ENCODE results near the gene VCX3B. TPM values are rescaled to one million over a fixed set of nuclear protein-coding genes. Genes with fewer than 3 reads are reported as not detected.
"Not testable (repeated sequence)": the region's sequence is repeated elsewhere in the genome, so short reads cannot be mapped to it uniquely, and the experiment has no call there.

The VCX3B gene
- total RNA-seq, 4 donors from 2014 or later = 0.94 to 2.0 TPM; not detected in 2

DNA sequence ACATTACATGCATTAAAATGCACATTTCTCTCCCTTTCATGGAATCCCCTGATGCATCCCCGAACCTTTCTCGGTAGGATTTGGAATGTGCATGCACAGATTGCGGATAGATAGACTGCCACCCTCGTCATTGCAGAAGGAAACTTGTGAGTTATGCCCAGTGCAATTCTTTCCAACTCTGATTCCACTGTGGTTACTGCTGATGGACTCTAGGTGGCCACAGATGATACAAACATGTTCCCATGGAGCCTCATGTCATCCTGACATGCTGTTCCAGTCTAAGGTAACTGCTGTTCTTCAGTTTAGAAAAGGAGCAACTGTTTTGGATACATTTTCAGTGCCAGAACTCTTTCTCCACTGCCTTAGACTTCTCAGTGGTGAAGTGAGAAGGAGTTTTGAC lies 9.1 kb upstream of the VCX3B start:
- no peak for DNase-seq
- intact Hi-C loops (cut with DNase I) = no loop called here
- no peak for TF ChIP-seq POLR2A (IDR thresholded peaks at IDR 0.05)
- TF ChIP-seq CTCF (IDR thresholded peaks at IDR 0.05) = no peak

GRCh38 chrX:8462488-8462887 lies 2.1 kb upstream of the VCX3B start:
- intact Hi-C loops (cut with DNase I) = no loop called here
- no peaks in the 10 kb centered on the region for H3K27me3 ChIP-seq
- no peak overlapping the region for H3K27ac ChIP-seq
- H3K4me1 ChIP-seq = no peaks in the 10 kb centered on the region
- TF ChIP-seq POLR2A (IDR thresholded peaks at IDR 0.05) (no peak), CTCF (IDR thresholded peaks at IDR 0.05) (no peak)
- no peak overlapping the region for H3K4me3 ChIP-seq (replicated peaks in 1 of 3)
- no peak for DNase-seq
- no peaks in the 10 kb centered on the region for H3K9me3 ChIP-seq
- H3K36me3 ChIP-seq = no peaks in the 10 kb centered on the region

More for the DNA sequence above, 9.1 kb upstream of the VCX3B start:
- WGBS, 2 donors = 87 to 93% methylated on average over 4 of the region's 4 CpGs
- H3K4me3 ChIP-seq (replicated peaks in 1 of 3) = no peak overlapping the region
- no peaks in the 10 kb centered on the region for H3K4me1 ChIP-seq
- H3K27ac ChIP-seq = no peak overlapping the region
- no peaks in the 10 kb centered on the region for H3K9me3 ChIP-seq
- H3K36me3 ChIP-seq = no peaks in the 10 kb centered on the region
- no peaks in the 10 kb centered on the region for H3K27me3 ChIP-seq

DNA sequence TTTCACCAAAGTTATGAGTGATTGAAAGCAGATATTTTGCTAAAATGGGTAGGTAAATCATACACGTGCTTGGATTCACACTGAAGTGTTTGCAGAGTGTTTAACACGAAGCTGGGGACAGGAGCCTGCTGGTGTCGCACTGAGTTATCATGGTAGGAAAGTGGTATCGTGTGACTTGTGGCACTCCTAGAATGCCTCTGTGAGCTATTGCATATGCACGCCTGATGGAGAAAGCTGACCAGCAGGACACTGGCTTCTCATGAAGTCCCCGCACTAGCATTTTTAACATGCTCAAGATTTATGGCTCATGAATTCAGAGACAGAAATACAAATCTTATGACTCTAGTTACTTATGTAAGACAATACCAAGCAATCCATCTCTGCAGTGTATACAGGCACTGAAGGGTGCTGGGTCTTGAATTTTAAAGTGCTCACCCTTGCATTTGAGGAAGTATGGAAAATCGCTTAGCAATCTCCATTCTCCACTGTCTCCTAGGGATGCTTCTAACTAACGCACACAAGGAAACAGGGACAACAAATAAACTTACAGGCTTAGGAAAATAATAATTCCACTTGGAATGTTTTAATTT lies 19.8 kb downstream of the VCX3B start:
- intact Hi-C loops (cut with DNase I) = no loop called here
- TF ChIP-seq POLR2A (IDR thresholded peaks at IDR 0.05) (no peak), CTCF (IDR thresholded peaks at IDR 0.05) (no peak)
- H3K4me1 ChIP-seq = no peaks in the 10 kb centered on the region
- 73 to 76% methylated on average over 8 of the region's 8 CpGs for WGBS, 2 donors
- no peaks in the 10 kb centered on the region for H3K27me3 ChIP-seq
- H3K27ac ChIP-seq = no peak overlapping the region
- no peak for DNase-seq
- H3K4me3 ChIP-seq (replicated peaks in 1 of 3) = no peak overlapping the region
- H3K9me3 ChIP-seq = no peaks in the 10 kb centered on the region
- no peaks in the 10 kb centered on the region for H3K36me3 ChIP-seq

DNA sequence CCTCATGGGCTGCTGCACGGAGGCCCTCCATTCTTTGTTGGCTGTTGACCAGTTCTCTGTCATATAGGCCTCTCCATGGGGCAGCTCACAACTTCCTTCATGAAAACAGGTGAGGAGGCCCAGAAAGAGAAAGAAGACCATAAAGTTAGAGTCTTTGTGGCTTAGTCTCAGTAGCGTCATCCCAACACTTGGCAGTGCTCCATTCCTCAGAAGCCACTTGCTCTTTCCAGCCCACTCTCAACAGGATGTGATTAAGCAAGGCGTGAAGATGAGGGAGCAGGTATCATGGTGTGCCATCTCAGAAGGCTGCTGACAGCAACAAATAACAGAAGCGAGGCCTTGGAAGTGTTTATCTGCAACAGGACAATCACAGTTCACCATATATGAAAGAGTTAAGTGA lies 30.4 kb downstream of the VCX3B start:
- 84 to 90% methylated on average over 4 of the region's 4 CpGs for WGBS, 2 donors
- H3K4me1 ChIP-seq; intact Hi-C loops (cut with DNase I); H3K9me3 ChIP-seq; H3K4me3 ChIP-seq (replicated peaks in 1 of 3); H3K27me3 ChIP-seq; H3K27ac ChIP-seq; DNase-seq; H3K36me3 ChIP-seq: not testable (repeated sequence)

DNA sequence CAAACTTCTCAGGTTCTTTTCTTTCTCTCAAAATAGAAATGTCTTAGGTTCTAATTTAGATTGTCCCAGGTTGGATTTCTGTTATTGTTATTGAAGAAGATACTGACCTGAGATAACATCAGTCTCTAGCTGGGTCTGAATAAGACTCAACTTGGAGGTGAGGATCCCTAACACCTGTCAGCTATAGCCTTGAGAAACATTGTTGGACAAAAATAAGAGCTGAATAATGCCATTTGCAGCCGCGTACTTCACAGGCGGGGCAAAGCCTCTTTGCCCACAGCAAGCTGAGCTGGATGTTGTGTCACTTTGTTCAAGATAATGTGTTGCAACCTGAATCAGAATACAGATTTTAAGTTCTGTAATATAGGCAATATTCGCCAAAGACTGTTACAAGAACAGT lies 35.6 kb downstream of the VCX3B start:
- Histone ChIP-seq H3K27ac (no peak overlapping the region), H3K9me3 (no peaks in the 10 kb centered on the region), H3K4me1 (no peaks in the 10 kb centered on the region), H3K27me3 (peaks cover under 1% of the 10 kb centered on the region), H3K36me3 (no peaks in the 10 kb centered on the region), H3K4me3 (replicated peaks in 1 of 3) (no peak overlapping the region)
- DNase-seq = no peak
- intact Hi-C loops (cut with DNase I) = no loop called here
- no peak for TF ChIP-seq POLR2A (IDR thresholded peaks at IDR 0.05)
- TF ChIP-seq CTCF (IDR thresholded peaks at IDR 0.05) = no peak
- WGBS, 2 donors = 96 to 97% methylated on average over 4 of the region's 4 CpGs

DNA sequence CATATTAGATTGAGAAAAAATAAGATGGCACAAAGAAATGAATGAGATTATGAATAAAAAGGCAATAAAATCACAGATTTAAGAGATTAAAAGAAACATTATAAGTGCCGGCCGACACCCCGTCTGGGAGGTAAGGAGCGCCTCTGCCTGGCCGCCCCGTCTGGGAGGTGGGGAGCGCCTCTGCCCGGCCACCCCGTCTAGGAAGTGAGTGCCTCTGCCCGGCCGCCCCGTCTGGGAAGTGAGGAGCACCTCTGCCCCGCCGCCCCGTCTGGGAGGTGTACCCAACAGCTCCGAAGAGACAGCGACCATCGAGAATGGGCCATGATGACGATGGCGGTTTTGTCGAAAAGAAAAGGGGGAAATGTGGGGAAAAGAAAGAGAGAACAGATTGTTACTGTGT lies 37.5 kb downstream of the VCX3B start:
- DNase-seq; H3K4me3 ChIP-seq (replicated peaks in 1 of 3); intact Hi-C loops (cut with DNase I); H3K36me3 ChIP-seq; H3K4me1 ChIP-seq; H3K27me3 ChIP-seq; H3K9me3 ChIP-seq; H3K27ac ChIP-seq: not testable (repeated sequence)
- 96% methylated on average over 18 to 21 of the region's 21 CpGs for WGBS, 2 donors
